Duodenal mucosa (tissue), 2 donors: Measurements from ENCODE around the gene CMC2.

Experiments used
- H3K27ac ChIP-seq: one replicate; pipeline ENCODE4 v1.7.0; 2013; ENCODE audit warnings: low read depth, low read length
- H3K27me3 ChIP-seq, 2 donors: one replicate each; pipeline ENCODE4 v1.7.0; 2013; ENCODE audit warnings: low read length in 2 of 2, control low read depth in 1 of 2; ENCODE audit not compliant: insufficient read depth in 2 of 2, control insufficient read depth in 1 of 2
- H3K36me3 ChIP-seq, 2 donors: one replicate each; pipeline ENCODE4 v1.7.0; 2013; ENCODE audit warnings: low read length in 2 of 2, control low read depth in 1 of 2; ENCODE audit not compliant: insufficient read depth in 2 of 2, control insufficient read depth in 1 of 2
- H3K4me1 ChIP-seq, 2 donors: one replicate each; pipeline ENCODE4 v1.7.0; 2013; ENCODE audit warnings: low read length in 2 of 2, control low read depth in 1 of 2; ENCODE audit not compliant: insufficient read depth in 2 of 2, control insufficient read depth in 1 of 2
- H3K4me3 ChIP-seq, 2 donors: one replicate each; pipeline ENCODE4 v1.7.0; 2013; ENCODE audit warnings: low read length in 2 of 2, low read depth in 1 of 2
- H3K9ac ChIP-seq, 2 donors: one replicate each; pipeline ENCODE4 v1.7.0; 2013; ENCODE audit warnings: low read length in 2 of 2, low read depth in 1 of 2
- H3K9me3 ChIP-seq, 2 donors: one replicate each; pipeline ENCODE4 v1.7.0; 2013; ENCODE audit warnings: low read length in 2 of 2, control low read depth in 1 of 2; ENCODE audit not compliant: control insufficient read depth in 1 of 2

The CMC2 gene

GRCh38 chr16:81006813-81007695, at the start of gene CMC2, which contains the start of gene CENPN:
TSS of gene CMC2 (minus strand) at chr16:81006885. CDS start at chr16:80997394, 9,491 bp downstream.
TSS of gene CENPN (plus strand) at chr16:81007214. CDS start at chr16:81011940, 4,726 bp downstream.
- Histone ChIP-seq H3K27ac (peak within 1 kb of the TSS; percentile 96), H3K4me3 (peak within 1 kb of the TSS; percentile 93 to 94), H3K9ac (peak within 1 kb of the TSS; percentile 93 to 94), H3K9me3 (no peaks in the 10 kb centered on the region), H3K36me3 (no peaks in the 10 kb centered on the region), H3K27me3 (no peaks in the 10 kb centered on the region), H3K4me1 (peaks cover 19% of the 10 kb centered on the region in 2 donors)

GRCh38 chr16:81053761-81054160, 47.1 kb upstream of the CMC2 start:
- no peaks in the 10 kb centered on the region for H3K27me3 ChIP-seq
- H3K4me1 ChIP-seq: no peaks in the 10 kb centered on the region
- no peak overlapping the region for H3K9ac ChIP-seq
- H3K4me3 ChIP-seq: no peak overlapping the region
- H3K36me3 ChIP-seq: no peaks in the 10 kb centered on the region
- H3K9me3 ChIP-seq: peaks cover 0 to 6% of the 10 kb centered on the region in 2 donors
- no peak overlapping the region for H3K27ac ChIP-seq

DNA sequence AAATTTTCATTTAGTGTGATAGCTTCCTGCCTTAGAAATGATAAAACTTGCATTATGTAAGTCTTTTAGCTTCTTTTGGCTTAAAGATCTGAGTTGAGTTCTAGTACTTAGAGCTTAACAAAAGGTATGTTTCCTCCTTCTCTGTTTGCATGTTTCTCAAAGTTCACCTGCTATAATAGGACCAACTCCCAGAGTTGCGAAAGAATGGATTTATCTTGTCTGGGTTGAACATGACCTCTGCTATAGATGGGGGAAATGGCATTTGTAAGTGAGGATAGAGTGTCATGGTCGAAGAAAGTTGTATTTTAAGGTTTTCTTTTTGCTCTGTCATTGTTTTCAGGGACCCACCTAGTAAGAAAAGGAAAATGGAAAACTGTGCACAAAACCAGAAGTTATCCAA, 36.1 kb upstream of the CMC2 start:
- no peak overlapping the region for H3K9ac ChIP-seq
- no peaks in the 10 kb centered on the region for H3K4me1 ChIP-seq
- no peaks in the 10 kb centered on the region for H3K9me3 ChIP-seq
- peaks cover 25 to 46% of the 10 kb centered on the region in 2 donors for H3K36me3 ChIP-seq
- no peak overlapping the region for H3K27ac ChIP-seq
- no peaks in the 10 kb centered on the region for H3K27me3 ChIP-seq
- no peak overlapping the region for H3K4me3 ChIP-seq

GRCh38 chr16:81041696-81042095, 35.0 kb upstream of the CMC2 start:
- Histone ChIP-seq H3K36me3 (peaks cover 28 to 46% of the 10 kb centered on the region in 2 donors), H3K9me3 (no peaks in the 10 kb centered on the region), H3K9ac (no peak overlapping the region), H3K4me1 (peaks cover 7 to 11% of the 10 kb centered on the region in 2 donors), H3K4me3 (no peak overlapping the region), H3K27ac (no peak overlapping the region), H3K27me3 (no peaks in the 10 kb centered on the region)

GRCh38 chr16:81040842-81041241, 34.2 kb upstream of the CMC2 start:
- H3K9ac ChIP-seq: no peak overlapping the region
- H3K9me3 ChIP-seq: no peaks in the 10 kb centered on the region
- H3K4me3 ChIP-seq: no peak overlapping the region
- no peaks in the 10 kb centered on the region for H3K27me3 ChIP-seq
- H3K4me1 ChIP-seq: peaks cover 10 to 15% of the 10 kb centered on the region in 2 donors
- H3K27ac ChIP-seq: no peak overlapping the region
- peaks cover 28 to 46% of the 10 kb centered on the region in 2 donors for H3K36me3 ChIP-seq

GRCh38 chr16:81040131-81040530, 33.4 kb upstream of the CMC2 start:
- peaks cover 13 to 18% of the 10 kb centered on the region in 2 donors for H3K4me1 ChIP-seq
- H3K27me3 ChIP-seq: no peaks in the 10 kb centered on the region
- no peak overlapping the region for H3K9ac ChIP-seq
- H3K9me3 ChIP-seq: no peaks in the 10 kb centered on the region
- no peak overlapping the region for H3K4me3 ChIP-seq
- peaks cover 24 to 39% of the 10 kb centered on the region in 2 donors for H3K36me3 ChIP-seq
- no peak overlapping the region for H3K27ac ChIP-seq

DNA sequence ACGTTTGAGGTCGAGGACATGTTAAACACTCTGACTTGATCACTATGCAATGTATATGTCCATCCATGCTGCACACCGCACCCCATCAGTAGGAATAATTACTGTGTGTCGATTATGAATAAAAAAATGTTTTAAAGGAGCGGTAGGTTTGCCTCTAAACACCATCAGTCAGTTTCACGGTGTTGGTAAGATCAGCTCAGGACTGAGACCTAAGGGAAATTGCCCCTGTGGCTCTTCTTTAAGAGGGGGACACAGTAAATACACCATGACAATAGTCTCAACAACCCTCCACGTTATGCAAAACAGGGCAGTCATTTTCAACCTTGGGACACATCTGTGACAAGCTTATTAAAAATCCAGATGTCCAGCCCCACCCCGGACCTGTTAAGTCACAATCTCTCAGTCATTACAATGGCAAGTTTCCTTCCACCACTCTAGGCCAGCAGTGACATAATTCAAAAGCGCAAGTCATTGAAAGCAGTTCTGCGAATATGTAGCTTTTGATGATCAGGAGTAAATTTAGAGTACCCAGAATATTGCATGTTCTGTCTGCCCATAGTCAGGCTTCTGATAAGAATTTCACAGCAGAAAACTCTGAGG, 30.2 kb upstream of the CMC2 start:
- no peak overlapping the region for H3K27ac ChIP-seq
- no peaks in the 10 kb centered on the region for H3K27me3 ChIP-seq
- H3K4me1 ChIP-seq: peaks cover 16 to 18% of the 10 kb centered on the region in 2 donors
- H3K9ac ChIP-seq: peak overlapping the region; percentile 64 to 67
- peak overlapping the region; percentile 81 to 82 for H3K4me3 ChIP-seq
- H3K9me3 ChIP-seq: no peaks in the 10 kb centered on the region
- peaks cover 7 to 8% of the 10 kb centered on the region in 2 donors for H3K36me3 ChIP-seq

- Histone ChIP-seq H3K36me3 (peaks cover under 1 to 2% of the 10 kb centered on the region in 2 donors), H3K4me1 (peaks cover 16 to 18% of the 10 kb centered on the region in 2 donors), H3K27me3 (no peaks in the 10 kb centered on the region), H3K4me3 (peak overlapping the region; percentile 81 to 82), H3K9me3 (no peaks in the 10 kb centered on the region), H3K27ac (no peak overlapping the region), H3K9ac (peak overlapping the region; percentile 64 to 67)
Measured at GRCh38 chr16:81035975-81036750, 29.5 kb upstream of the CMC2 start.

DNA sequence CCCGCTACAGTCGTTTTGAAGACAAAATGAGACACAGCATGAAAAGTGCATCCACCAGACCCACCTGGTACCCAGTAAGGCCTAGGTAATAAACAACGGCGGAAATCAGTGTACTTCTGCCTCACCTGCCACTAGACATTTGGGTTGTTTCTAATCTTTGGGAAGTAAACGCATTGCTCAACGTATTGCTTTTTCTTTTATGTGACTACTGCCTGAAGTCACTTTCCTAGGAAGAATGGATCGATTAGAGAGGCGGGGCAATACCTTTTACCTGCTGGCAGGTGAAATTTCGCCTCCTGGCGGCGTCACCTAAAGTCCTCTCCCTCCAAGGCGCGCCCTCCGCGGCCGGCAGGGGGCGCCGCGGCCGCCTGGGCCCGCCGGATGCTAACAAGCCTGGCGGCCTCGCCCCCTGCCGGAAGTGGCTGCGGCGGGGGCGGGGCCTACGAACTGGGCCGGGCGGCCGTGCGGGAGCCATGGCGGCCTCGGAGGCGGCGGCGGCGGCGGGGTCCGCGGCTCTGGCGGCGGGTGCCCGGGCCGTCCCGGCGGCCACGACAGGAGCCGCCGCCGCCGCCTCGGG, 28.8 kb upstream of the CMC2 start, which contains the start of gene ATMIN:
ATMIN (plus strand) TSS at position 445 of the 577 bp plus-strand sequence; CDS start at position 474, 29 bp downstream.
- Histone ChIP-seq H3K9ac (peak within 1 kb of the TSS; percentile 64 to 67), H3K4me3 (peak within 1 kb of the TSS; percentile 81 to 82), H3K4me1 (peaks cover 16 to 18% of the 10 kb centered on the region in 2 donors), H3K36me3 (peaks cover 0 to 2% of the 10 kb centered on the region in 2 donors), H3K9me3 (no peaks in the 10 kb centered on the region), H3K27ac (no peak within 1 kb of the TSS), H3K27me3 (no peaks in the 10 kb centered on the region)
